Measurements from ENCODE around the gene LACTB.
A peak's percentile ranks its signal among the peaks of the same experiment; 100 is the strongest.

Gene LACTB

GRCh38 chr15:63121382-63122001, at the start of gene LACTB:
TSS of gene LACTB (plus strand) at chr15:63121861. CDS start at chr15:63121872, 11 bp downstream.
- H3K4me3 Mint-ChIP-seq, result peak within 1 kb of the TSS; percentile 96
- H3K9me3 Mint-ChIP-seq, result peaks cover 7% of the 10 kb centered on the region
- H3K27ac Mint-ChIP-seq, result peak within 1 kb of the TSS; percentile 86
- H3K27me3 Mint-ChIP-seq, result no peaks in the 10 kb centered on the region
- H3K36me3 Mint-ChIP-seq, result peaks cover 11% of the 10 kb centered on the region
- peaks cover 24% of the 10 kb centered on the region for H3K4me1 Mint-ChIP-seq

DNA sequence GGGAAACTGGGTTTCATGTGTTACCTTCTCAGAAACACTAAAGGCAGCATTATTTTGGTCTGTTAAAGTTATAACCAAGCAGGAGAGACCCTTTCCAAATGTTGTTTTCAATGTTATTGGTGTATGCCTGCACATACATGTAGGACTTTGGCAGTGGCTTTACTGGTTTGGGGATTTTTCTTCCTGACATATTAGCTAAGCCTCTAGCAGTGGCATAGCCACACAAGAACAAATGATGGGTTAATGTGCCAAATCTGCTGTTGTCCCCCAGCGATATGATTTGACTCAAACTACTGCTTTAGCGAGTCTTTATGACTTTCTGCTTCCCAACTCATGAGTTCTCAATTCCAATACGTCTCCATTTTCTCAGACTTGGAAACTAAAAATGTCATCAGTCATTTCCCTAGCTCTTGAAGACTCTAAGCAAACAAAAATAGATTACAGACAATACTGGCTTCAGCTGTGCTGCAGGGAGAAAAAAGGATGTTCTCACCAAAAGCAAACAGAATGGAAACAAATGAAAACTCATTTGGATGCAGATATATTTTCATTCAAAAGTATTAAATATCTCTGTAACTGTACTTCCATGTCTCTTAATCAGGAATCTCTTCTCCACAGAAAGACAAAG, 49.5 kb upstream of the LACTB start:
- H3K27ac Mint-ChIP-seq, result no peak overlapping the region
- no peaks in the 10 kb centered on the region for H3K9me3 Mint-ChIP-seq
- no peaks in the 10 kb centered on the region for H3K4me1 Mint-ChIP-seq
- H3K36me3 Mint-ChIP-seq, result peaks cover 3% of the 10 kb centered on the region
- no peaks in the 10 kb centered on the region for H3K27me3 Mint-ChIP-seq
- no peak overlapping the region for H3K4me3 Mint-ChIP-seq

GRCh38 chr15:63072809-63073277, 48.8 kb upstream of the LACTB start:
- no peak overlapping the region for H3K4me3 Mint-ChIP-seq
- H3K9me3 Mint-ChIP-seq, result no peaks in the 10 kb centered on the region
- H3K36me3 Mint-ChIP-seq, result peaks cover 3% of the 10 kb centered on the region
- no peaks in the 10 kb centered on the region for H3K27me3 Mint-ChIP-seq
- H3K27ac Mint-ChIP-seq, result no peak overlapping the region
- no peaks in the 10 kb centered on the region for H3K4me1 Mint-ChIP-seq

DNA sequence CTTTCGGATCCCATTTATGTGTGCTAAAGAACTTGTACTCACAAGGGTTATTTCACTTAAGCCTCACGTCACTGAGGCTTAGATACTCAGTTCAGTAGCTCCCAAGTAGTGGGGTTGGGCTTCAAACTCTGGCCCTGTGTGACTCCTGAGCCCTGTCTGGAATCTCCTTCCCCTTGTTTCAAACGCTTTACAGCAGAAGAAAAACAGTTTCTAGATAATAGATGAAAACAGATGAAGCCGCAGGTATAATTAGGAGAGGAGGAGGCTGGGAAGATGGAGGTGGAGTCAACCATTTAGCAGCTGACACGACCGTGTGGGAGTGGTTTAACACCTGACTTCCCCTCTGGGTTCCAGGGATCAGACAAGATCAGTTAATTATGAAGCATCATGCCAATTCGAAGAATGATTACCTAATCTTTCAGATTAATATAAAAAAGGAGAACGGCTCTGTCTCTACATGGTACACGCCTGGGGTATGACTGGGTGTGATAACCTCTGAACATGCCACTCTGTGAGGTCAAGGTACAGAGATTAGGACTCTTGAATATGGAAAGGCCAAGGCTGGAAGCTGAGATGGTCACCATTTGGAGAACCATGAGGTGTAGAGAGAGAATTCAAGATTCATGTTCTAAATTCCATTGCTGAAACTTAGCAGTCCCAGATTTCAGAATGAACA, 48.0 kb upstream of the LACTB start:
- H3K36me3 Mint-ChIP-seq, result peaks cover 3% of the 10 kb centered on the region
- H3K27me3 Mint-ChIP-seq, result no peaks in the 10 kb centered on the region
- no peaks in the 10 kb centered on the region for H3K4me1 Mint-ChIP-seq
- no peak overlapping the region for H3K27ac Mint-ChIP-seq
- no peaks in the 10 kb centered on the region for H3K9me3 Mint-ChIP-seq
- no peak overlapping the region for H3K4me3 Mint-ChIP-seq

- Mint-ChIP-seq H3K36me3 (peaks cover 3% of the 10 kb centered on the region), H3K27me3 (peaks cover 1% of the 10 kb centered on the region), H3K4me3 (no peak overlapping the region), H3K4me1 (no peaks in the 10 kb centered on the region), H3K9me3 (no peaks in the 10 kb centered on the region), H3K27ac (no peak overlapping the region)
These were observed 46.4 kb upstream of the LACTB start for GRCh38 chr15:63075015-63075983.

- no peaks in the 10 kb centered on the region for H3K4me1 Mint-ChIP-seq
- H3K36me3 Mint-ChIP-seq, result no peaks in the 10 kb centered on the region
- peaks cover 1% of the 10 kb centered on the region for H3K27me3 Mint-ChIP-seq
- H3K4me3 Mint-ChIP-seq, result no peak overlapping the region
- H3K27ac Mint-ChIP-seq, result no peak overlapping the region
- H3K9me3 Mint-ChIP-seq, result no peaks in the 10 kb centered on the region
These were observed 45.5 kb upstream of the LACTB start for GRCh38 chr15:63075984-63076713.

DNA sequence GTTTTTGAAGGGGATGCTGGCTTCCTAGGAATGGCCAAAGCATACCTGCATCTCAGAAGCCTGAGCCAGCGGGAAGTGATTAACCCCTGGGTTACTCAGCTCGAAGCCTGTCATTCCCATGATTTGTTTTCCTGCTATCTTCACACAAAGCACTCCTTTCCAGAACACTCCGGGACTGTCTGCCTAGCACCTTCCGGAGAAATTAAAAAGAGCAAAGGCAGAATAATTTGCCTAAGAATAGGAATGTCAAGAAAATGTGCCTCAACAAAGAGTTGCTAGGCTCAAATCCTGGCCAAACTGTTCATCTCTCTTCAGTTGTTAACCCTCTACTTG, 45.0 kb upstream of the LACTB start:
- Mint-ChIP-seq H3K4me1 (no peaks in the 10 kb centered on the region), H3K27me3 (peaks cover 1% of the 10 kb centered on the region), H3K36me3 (no peaks in the 10 kb centered on the region), H3K4me3 (no peak overlapping the region), H3K27ac (no peak overlapping the region), H3K9me3 (no peaks in the 10 kb centered on the region)

GRCh38 chr15:63077952-63078351, 43.7 kb upstream of the LACTB start:
- no peaks in the 10 kb centered on the region for H3K36me3 Mint-ChIP-seq
- H3K9me3 Mint-ChIP-seq, result no peaks in the 10 kb centered on the region
- H3K4me3 Mint-ChIP-seq, result no peak overlapping the region
- no peak overlapping the region for H3K27ac Mint-ChIP-seq
- peaks cover 1% of the 10 kb centered on the region for H3K27me3 Mint-ChIP-seq
- no peaks in the 10 kb centered on the region for H3K4me1 Mint-ChIP-seq

DNA sequence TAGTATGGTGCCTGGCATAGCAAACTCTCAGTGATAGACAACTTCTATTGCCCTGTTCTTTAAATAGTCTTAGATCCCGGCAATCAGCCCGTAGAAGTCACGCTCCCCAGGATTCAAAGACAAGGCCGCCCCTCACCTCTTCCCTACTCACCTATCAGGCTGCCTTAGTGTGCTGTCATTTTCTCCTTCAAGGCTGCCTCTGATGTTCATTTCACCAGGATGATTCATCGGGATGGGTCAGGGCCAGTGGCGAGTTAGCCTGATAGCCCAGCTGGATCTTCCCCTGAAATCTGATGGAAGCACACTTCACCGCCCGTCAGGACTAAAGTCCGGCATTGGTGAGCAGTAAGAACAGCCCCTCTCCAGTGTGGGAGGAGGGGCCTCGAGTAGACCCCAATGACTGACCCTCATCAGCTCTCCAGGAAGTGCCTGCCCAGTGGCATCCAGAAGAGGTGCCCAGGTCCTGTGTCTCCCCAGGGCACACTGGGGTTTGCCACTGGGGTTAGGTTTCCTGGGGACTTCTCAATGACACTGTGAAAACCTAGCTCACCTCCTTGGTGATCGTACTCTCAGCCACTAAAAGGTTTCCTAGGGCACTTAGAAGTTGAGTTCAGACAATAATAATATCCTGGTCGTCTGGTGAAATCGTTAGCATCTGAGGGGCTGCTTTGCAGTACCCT, 41.6 kb upstream of the LACTB start:
- H3K4me3 Mint-ChIP-seq, result no peak overlapping the region
- no peaks in the 10 kb centered on the region for H3K9me3 Mint-ChIP-seq
- no peak overlapping the region for H3K27ac Mint-ChIP-seq
- no peaks in the 10 kb centered on the region for H3K4me1 Mint-ChIP-seq
- peaks cover 1% of the 10 kb centered on the region for H3K27me3 Mint-ChIP-seq
- no peaks in the 10 kb centered on the region for H3K36me3 Mint-ChIP-seq

DNA sequence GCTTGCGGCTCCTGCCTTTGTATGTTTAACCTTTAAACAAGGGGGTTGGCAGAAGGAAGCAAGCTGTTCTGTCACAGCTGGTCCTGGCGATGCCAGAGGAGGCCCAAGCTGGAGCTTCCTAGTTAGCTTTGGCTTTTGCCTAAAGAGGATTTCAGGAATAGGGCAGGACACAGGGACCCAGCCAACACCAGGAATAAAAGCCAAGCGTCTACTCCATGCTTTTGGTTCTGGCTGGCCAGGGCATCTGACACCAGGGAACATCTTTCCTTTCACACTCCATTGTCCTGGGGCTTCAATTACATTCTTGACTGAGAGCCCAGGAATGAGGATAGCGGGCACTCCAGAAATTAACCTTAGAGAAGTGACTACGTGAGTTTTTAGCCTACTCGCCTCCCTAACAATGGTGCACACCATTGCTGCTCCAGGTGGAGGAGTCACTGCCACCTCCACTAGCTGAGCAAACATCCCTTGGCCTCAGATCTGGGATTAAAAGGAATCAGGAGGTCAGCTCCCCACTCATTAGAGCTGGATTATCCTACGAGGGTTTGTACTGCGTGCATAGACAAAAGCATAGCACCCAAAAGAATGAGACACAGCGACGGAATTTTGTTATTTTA, 40.9 kb upstream of the LACTB start:
- Mint-ChIP-seq H3K27me3 (peaks cover 1% of the 10 kb centered on the region), H3K27ac (no peak overlapping the region), H3K4me1 (no peaks in the 10 kb centered on the region), H3K9me3 (no peaks in the 10 kb centered on the region), H3K4me3 (no peak overlapping the region), H3K36me3 (no peaks in the 10 kb centered on the region)

DNA sequence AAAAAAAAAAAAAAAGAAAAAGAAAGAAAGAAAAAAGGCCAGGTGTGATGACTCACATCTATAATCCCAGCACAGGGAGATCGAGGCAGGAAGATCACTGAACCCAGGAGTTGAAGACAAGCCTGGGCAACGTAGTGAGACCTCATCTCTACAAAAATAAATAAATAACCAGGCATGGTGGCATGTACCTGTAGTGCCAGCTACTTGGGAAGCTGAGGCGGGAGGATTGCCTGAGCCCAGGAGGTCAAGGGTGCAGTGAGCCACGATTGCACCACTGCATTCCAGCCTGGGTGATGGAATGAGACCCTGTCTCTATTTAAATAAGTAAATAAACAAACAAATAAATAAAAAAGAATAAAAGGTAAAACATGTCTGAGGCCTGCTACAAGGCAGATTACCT, 39.3 kb upstream of the LACTB start:
- no peak overlapping the region for H3K27ac Mint-ChIP-seq
- no peaks in the 10 kb centered on the region for H3K9me3 Mint-ChIP-seq
- no peaks in the 10 kb centered on the region for H3K4me1 Mint-ChIP-seq

GRCh38 chr15:63083044-63083443, 38.6 kb upstream of the LACTB start:
- Mint-ChIP-seq H3K36me3 (no peaks in the 10 kb centered on the region), H3K27ac (no peak overlapping the region), H3K4me3 (no peak overlapping the region), H3K4me1 (no peaks in the 10 kb centered on the region), H3K27me3 (peaks cover 1% of the 10 kb centered on the region), H3K9me3 (no peaks in the 10 kb centered on the region)

More for the DNA sequence above, 39.3 kb upstream of the LACTB start:
- H3K27me3 Mint-ChIP-seq, result peaks cover 1% of the 10 kb centered on the region
- no peak overlapping the region for H3K4me3 Mint-ChIP-seq
- H3K36me3 Mint-ChIP-seq, result no peaks in the 10 kb centered on the region

DNA sequence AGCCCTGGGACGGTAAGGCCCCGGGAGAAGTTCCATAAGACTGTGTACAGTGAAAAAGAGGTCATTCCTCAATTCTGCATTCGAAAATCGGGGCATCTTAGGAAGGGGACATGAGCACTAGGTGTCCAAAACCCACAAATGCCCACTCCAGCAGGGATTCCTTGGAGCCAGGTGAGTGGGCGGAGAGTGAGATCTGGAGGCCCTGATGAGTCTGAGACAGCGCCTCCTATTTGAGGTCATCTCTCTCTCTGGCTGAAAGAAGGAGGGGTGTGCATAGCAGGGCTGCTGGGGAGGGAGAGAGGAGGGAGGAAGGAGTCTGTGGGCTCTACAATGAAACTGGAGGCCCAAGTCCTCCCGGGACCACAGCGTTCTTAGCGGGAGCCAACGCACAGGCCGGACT, 38.1 kb upstream of the LACTB start:
- H3K4me1 Mint-ChIP-seq, result no peaks in the 10 kb centered on the region
- no peak overlapping the region for H3K27ac Mint-ChIP-seq
- no peaks in the 10 kb centered on the region for H3K9me3 Mint-ChIP-seq
- H3K4me3 Mint-ChIP-seq, result no peak overlapping the region
- H3K36me3 Mint-ChIP-seq, result no peaks in the 10 kb centered on the region
- peaks cover 1% of the 10 kb centered on the region for H3K27me3 Mint-ChIP-seq

- H3K4me1 Mint-ChIP-seq, result no peaks in the 10 kb centered on the region
- H3K27me3 Mint-ChIP-seq, result peaks cover 1% of the 10 kb centered on the region
- H3K36me3 Mint-ChIP-seq, result no peaks in the 10 kb centered on the region
- H3K9me3 Mint-ChIP-seq, result no peaks in the 10 kb centered on the region
- H3K4me3 Mint-ChIP-seq, result no peak overlapping the region
- no peak overlapping the region for H3K27ac Mint-ChIP-seq
These were observed 36.9 kb upstream of the LACTB start for GRCh38 chr15:63084806-63085205.
